Measurements from ENCODE around the gene ZNF217.
A peak's percentile ranks its signal among the peaks of the same experiment; 100 is the strongest.

- TF ChIP-seq SRF (IDR thresholded peaks at IDR 0.05; ENCODE audit: low read depth, low read length) (no peak), POLR2A (IDR thresholded peaks at IDR 0.05; ENCODE audit: control extremely low read depth in 1 of 2, low read depth in 2 of 2, low read length in 2 of 2) (peak in 1 of 2 experiments; percentile 45; a peak in 2 of 3 replicates), SIN3A (conservative IDR thresholded peaks at IDR 0.05 in 1 of 2, IDR thresholded peaks at IDR 0.05 in 1 of 2; ENCODE audit: low read depth in 1 of 2, low read length in 2 of 2) (0 out of 4 replicates have a peak, but pooled peaks of 1 of the 2 experiments have one; percentile 9), CBX8 (IDR thresholded peaks at IDR 0.05; ENCODE audit: borderline replicate concordance, low read depth, low read length) (no peak), CTCF (IDR thresholded peaks at IDR 0.05; ENCODE audit: control extremely low read depth in 1 of 3, insufficient read depth in 1 of 3, low read depth in 1 of 3, low read length in 3 of 3) (peak in 2 of 3 experiments; percentile 21 to 40; a peak in 3 of 4 replicates), EZH2 (IDR thresholded peaks at IDR 0.05; ENCODE audit: low read depth, low read length, severe bottlenecking) (no peak), CEBPB (IDR thresholded peaks at IDR 0.05; ENCODE audit: low read depth, low read length) (no peak)
These were observed 704 bp upstream of the ZNF217 start for GRCh38 chr20:53594068-53595017.

All from H1 (cell line).